MM.1S (cell line): ENCODE measurements around the gene IRS2.

Experiments
- DNase-seq: peaks from one replicate; pipeline ENCODE4 v3.0.0-alpha.2; 2015
- H2AFZ ChIP-seq: fragments of 300-600 bp; sonication (generic); 2 replicates; pipeline ENCODE4 v1.6.0; 2016; ENCODE audit warnings: antibody characterized with exemption, low read length
- H3F3A ChIP-seq: fragments of 300-600 bp; sonication (generic); 2 replicates; pipeline ENCODE4 v1.6.1; 2016; ENCODE audit warnings: mild to moderate bottlenecking, antibody characterized with exemption, low read length, moderate library complexity, mixed read lengths; ENCODE audit not compliant: insufficient read depth
- H3K27ac ChIP-seq: fragments of 300-600 bp; sonication (generic); 2 replicates; pipeline ENCODE4 v1.5.1; 2016; ENCODE audit warnings: mild to moderate bottlenecking, low read length
- H3K27me3 ChIP-seq: fragments of 300-600 bp; sonication (generic); replicated peaks from 2 replicates; pipeline ENCODE4 v1.6.0; 2016; ENCODE audit warnings: low read length; ENCODE audit not compliant: insufficient read depth
- H3K36me3 ChIP-seq: fragments of 300-600 bp; sonication (generic); replicated peaks from 2 replicates; pipeline ENCODE4 v1.6.1; 2016; ENCODE audit warnings: mild to moderate bottlenecking, low read length, mixed read lengths; ENCODE audit not compliant: insufficient read depth
- H3K4me1 ChIP-seq: fragments of 300-600 bp; sonication (generic); 2 replicates; pipeline ENCODE4 v1.6.1; 2016; ENCODE audit warnings: low read length, mixed read lengths
- H3K4me2 ChIP-seq: fragments of 300-600 bp; sonication (generic); 2 replicates; pipeline ENCODE4 v1.6.0; 2016; ENCODE audit warnings: low read depth, low read length
- H3K4me3 ChIP-seq: fragments of 300-600 bp; sonication (generic); 2 replicates; pipeline ENCODE4 v1.5.1; 2016; ENCODE audit warnings: low read length, mixed read lengths
- H3K79me2 ChIP-seq: fragments of 300-600 bp; sonication (generic); 2 replicates; pipeline ENCODE4 v1.6.1; 2016; ENCODE audit warnings: mixed run types, low read length, mixed read lengths
- H3K9ac ChIP-seq: fragments of 300-600 bp; sonication (generic); 2 replicates; pipeline ENCODE4 v1.6.1; 2016; ENCODE audit warnings: low read length, mixed read lengths
- H3K9me2 ChIP-seq: fragments of 300-600 bp; sonication (generic); replicated peaks from 2 replicates; pipeline ENCODE4 v1.6.1; 2016; ENCODE audit warnings: mild to moderate bottlenecking, low read length, mixed read lengths; ENCODE audit not compliant: insufficient read depth
- H3K9me3 ChIP-seq: fragments of 300-600 bp; sonication (generic); replicated peaks from 2 replicates; pipeline ENCODE4 v1.6.1; 2016; ENCODE audit warnings: mild to moderate bottlenecking, low read length, mixed read lengths; ENCODE audit not compliant: insufficient read depth
- H4K20me1 ChIP-seq: fragments of 300-600 bp; sonication (generic); 2 replicates; pipeline ENCODE4 v1.6.1; 2016; ENCODE audit warnings: mild to moderate bottlenecking, low read length, moderate library complexity, mixed read lengths; ENCODE audit not compliant: insufficient read depth
- EZH2 ChIP-seq: fragments of 300-600 bp; sonication (generic); optimal IDR thresholded peaks from 2 replicates; pipeline ENCODE3; 2017; ENCODE audit warnings: low read depth, mild to moderate bottlenecking, antibody characterized with exemption, low read length, mixed read lengths
- EZH2phosphoT487 ChIP-seq: fragments of 300-600 bp; sonication (generic); IDR thresholded peaks from 2 replicates; pipeline ENCODE4 v1.6.1; 2018; ENCODE audit warnings: antibody characterized with exemption, low read length
- TF ChIP-seq, protein P1 (sequence below): fragments of 300-600 bp; sonication (generic); IDR thresholded peaks from 2 replicates; pipeline ENCODE4 v1.5.1; 2016; ENCODE audit warnings: antibody characterized with exemption, low read length, mixed read lengths

IRS2 gene

DNA sequence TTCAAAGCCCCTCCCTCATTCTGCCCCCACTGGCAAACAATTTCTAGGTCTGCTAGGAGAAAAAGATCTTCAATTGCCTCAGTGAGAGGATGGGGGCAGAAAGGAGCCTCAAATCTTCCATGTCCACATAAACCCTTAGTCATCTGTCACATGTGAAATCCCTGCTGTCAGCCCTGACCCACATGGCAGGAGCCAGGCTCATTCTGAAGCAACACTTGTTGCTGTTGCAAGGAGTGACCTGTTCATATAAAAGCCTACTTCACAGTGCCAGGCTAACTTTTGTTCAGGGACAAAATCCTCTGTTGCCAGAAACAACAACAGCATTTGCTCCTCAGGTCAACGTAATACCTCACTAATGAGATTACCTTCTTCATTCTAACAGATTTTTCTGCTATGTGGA, 70.5 kb downstream of the IRS2 start:
- no peaks in the 10 kb centered on the region for H3K9me2 ChIP-seq

DNA sequence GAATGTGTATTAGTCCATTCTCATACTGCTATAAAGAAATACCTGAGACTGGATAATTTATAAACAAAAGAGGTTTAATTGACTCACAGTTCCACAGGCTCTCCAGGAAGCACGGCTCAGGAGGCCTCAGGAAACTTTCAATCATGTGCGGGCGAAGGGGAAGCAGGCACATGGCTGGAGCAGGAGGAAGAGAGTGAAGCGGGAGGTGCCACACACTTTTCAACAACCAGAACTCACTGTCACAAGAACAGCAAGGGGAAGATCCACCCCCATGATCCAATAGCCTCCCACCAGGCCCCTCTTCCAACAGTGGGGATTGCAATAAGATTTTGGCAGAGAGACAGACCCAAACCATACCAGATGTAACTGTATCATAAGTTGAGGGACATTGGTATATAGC, 72.7 kb downstream of the IRS2 start:
- Histone ChIP-seq H2AFZ (no peak overlapping the region), H3K4me3 (no peak overlapping the region), H3K27me3 (no peaks in the 10 kb centered on the region), H3F3A (no peaks in the 10 kb centered on the region), H4K20me1 (no peaks in the 10 kb centered on the region), H3K9me3 (no peaks in the 10 kb centered on the region), H3K4me1 (no peaks in the 10 kb centered on the region), H3K4me2 (no peak overlapping the region), H3K79me2 (no peaks in the 10 kb centered on the region), H3K9ac (no peak overlapping the region), H3K27ac (no peak overlapping the region), H3K36me3 (no peaks in the 10 kb centered on the region), H3K9me2 (no peaks in the 10 kb centered on the region)
- TF ChIP-seq EZH2phosphoT487 (no peak), EZH2 (no peak)
- TF ChIP-seq, protein P1, sequence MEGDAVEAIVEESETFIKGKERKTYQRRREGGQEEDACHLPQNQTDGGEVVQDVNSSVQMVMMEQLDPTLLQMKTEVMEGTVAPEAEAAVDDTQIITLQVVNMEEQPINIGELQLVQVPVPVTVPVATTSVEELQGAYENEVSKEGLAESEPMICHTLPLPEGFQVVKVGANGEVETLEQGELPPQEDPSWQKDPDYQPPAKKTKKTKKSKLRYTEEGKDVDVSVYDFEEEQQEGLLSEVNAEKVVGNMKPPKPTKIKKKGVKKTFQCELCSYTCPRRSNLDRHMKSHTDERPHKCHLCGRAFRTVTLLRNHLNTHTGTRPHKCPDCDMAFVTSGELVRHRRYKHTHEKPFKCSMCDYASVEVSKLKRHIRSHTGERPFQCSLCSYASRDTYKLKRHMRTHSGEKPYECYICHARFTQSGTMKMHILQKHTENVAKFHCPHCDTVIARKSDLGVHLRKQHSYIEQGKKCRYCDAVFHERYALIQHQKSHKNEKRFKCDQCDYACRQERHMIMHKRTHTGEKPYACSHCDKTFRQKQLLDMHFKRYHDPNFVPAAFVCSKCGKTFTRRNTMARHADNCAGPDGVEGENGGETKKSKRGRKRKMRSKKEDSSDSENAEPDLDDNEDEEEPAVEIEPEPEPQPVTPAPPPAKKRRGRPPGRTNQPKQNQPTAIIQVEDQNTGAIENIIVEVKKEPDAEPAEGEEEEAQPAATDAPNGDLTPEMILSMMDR, result no peak
- no peak for DNase-seq

More for the DNA sequence above, 70.5 kb downstream of the IRS2 start:
- no peak overlapping the region for H2AFZ ChIP-seq
- no peaks in the 10 kb centered on the region for H3K79me2 ChIP-seq
- no peaks in the 10 kb centered on the region for H3K9me3 ChIP-seq
- no peak for DNase-seq
- H3K9ac ChIP-seq, result no peak overlapping the region
- H3F3A ChIP-seq, result no peaks in the 10 kb centered on the region
- H3K27me3 ChIP-seq, result no peaks in the 10 kb centered on the region
- no peaks in the 10 kb centered on the region for H3K36me3 ChIP-seq
- TF ChIP-seq, protein P1, result no peak
- TF ChIP-seq EZH2phosphoT487, result no peak
- no peak for TF ChIP-seq EZH2
- no peaks in the 10 kb centered on the region for H3K4me1 ChIP-seq
- no peak overlapping the region for H3K4me3 ChIP-seq
- no peak overlapping the region for H3K4me2 ChIP-seq
- H4K20me1 ChIP-seq, result no peaks in the 10 kb centered on the region
- no peak overlapping the region for H3K27ac ChIP-seq

DNA sequence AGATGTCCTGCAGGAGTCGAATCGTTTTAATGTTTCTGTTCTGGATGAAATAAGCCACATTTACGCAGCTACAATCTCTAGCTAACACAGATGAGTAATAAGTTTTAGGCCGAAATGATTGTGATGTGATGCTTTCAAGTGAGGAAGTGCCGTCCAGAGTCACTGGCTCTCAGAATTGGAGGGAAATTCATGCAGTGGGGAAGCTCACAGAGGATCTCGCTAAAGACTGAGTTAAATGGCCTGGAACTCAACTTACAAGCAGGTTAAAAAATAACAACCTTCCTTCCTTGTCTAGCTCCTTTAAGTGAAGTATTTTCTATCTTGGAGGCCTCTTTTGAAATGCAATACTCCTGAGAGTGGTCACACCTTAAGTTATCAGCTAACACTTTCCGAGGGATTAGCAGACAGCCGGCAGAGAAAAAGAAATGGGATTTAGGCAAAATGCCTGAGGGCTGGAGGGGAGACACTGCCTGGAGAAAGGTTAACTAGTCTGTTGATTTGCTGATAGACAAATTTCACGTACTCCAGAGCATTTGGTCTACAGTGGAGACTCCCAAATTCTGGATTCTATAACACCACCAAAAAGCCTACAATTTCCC, 74.2 kb downstream of the IRS2 start:
- Histone ChIP-seq H3K9me3 (no peaks in the 10 kb centered on the region), H3K9me2 (no peaks in the 10 kb centered on the region), H3K4me3 (no peak overlapping the region), H3K27me3 (no peaks in the 10 kb centered on the region), H4K20me1 (no peaks in the 10 kb centered on the region), H3K27ac (no peak overlapping the region), H3F3A (no peaks in the 10 kb centered on the region), H3K36me3 (no peaks in the 10 kb centered on the region), H3K79me2 (no peaks in the 10 kb centered on the region), H3K4me2 (no peak overlapping the region), H2AFZ (no peak overlapping the region), H3K9ac (no peak overlapping the region), H3K4me1 (no peaks in the 10 kb centered on the region)
- no peak for DNase-seq
- no peak for TF ChIP-seq EZH2phosphoT487
- TF ChIP-seq EZH2, result no peak
- TF ChIP-seq, protein P1, result no peak
